Neuronal stem cell (in vitro differentiated cells): Measurements from ENCODE around the gene BATF.

Experiments used
- DNase-seq: peaks from one replicate; pipeline ENCODE4 v3.0.0-alpha.2; 2013; ENCODE audit warnings: low spot score
- H2AFZ ChIP-seq: one replicate; pipeline ENCODE4 v1.6.1; 2013; ENCODE audit warnings: mild to moderate bottlenecking, low read length, inconsistent platforms
- H2AK5ac ChIP-seq: 2 replicates; pipeline ENCODE4 v1.6.1; 2013; ENCODE audit warnings: low read depth, mild to moderate bottlenecking, inconsistent platforms, low read length, moderate library complexity, mixed read lengths
- H2BK120ac ChIP-seq: 2 replicates; pipeline ENCODE4 v1.6.1; 2013; ENCODE audit warnings: low read depth, mild to moderate bottlenecking, inconsistent platforms, low read length, moderate library complexity, mixed read lengths
- H2BK12ac ChIP-seq: one replicate; pipeline ENCODE4 v1.6.1; 2013; ENCODE audit warnings: low read length, inconsistent platforms
- H2BK15ac ChIP-seq: 2 replicates; pipeline ENCODE4 v1.6.1; 2013; ENCODE audit warnings: mild to moderate bottlenecking, low read length, inconsistent platforms, mixed read lengths
- H2BK5ac ChIP-seq: one replicate; pipeline ENCODE4 v1.6.1; 2013; ENCODE audit warnings: inconsistent platforms, mild to moderate bottlenecking, low read length, moderate library complexity
- H3K14ac ChIP-seq: one replicate; pipeline ENCODE4 v1.6.1; 2013; ENCODE audit warnings: low read length, inconsistent platforms
- H3K18ac ChIP-seq: 2 replicates; pipeline ENCODE4 v1.6.1; 2013; ENCODE audit warnings: low read length, inconsistent platforms
- H3K23ac ChIP-seq: 2 replicates; pipeline ENCODE4 v1.6.1; 2013; ENCODE audit warnings: low read depth, mild to moderate bottlenecking, mixed read lengths, low read length, inconsistent platforms; ENCODE audit not compliant: poor library complexity
- H3K27ac ChIP-seq: replicated peaks from 3 replicates; pipeline ENCODE4 v1.5.1; 2013; ENCODE audit warnings: low read length, inconsistent platforms
- H3K27me3 ChIP-seq, 3 experiments: 2 replicates each; pipeline ENCODE4 v1.6.1; 2013; ENCODE audit warnings: low read length in 3 of 3, mild to moderate bottlenecking in 2 of 3, inconsistent platforms in 1 of 3, low read depth in 1 of 3, mixed read lengths in 1 of 3, moderate library complexity in 1 of 3; ENCODE audit not compliant: control insufficient read depth in 3 of 3, insufficient read depth in 3 of 3
- H3K36me3 ChIP-seq, 2 donors: replicated peaks in 1 of 2; 2 replicates each; pipeline ENCODE4 v1.6.1; 2013; ENCODE audit warnings: low read length in 2 of 2; ENCODE audit not compliant: control insufficient read depth in 2 of 2, insufficient read depth in 2 of 2
- H3K4ac ChIP-seq: 2 replicates; pipeline ENCODE4 v1.6.1; 2013; ENCODE audit warnings: inconsistent platforms, mild to moderate bottlenecking, low read length, moderate library complexity
- H3K4me1 ChIP-seq, 2 donors: 1 replicate in 1 of 2; 2 replicates in 1 of 2; pipeline ENCODE4 v1.6.1; 2013; ENCODE audit warnings: low read length in 2 of 2, low read depth in 1 of 2; ENCODE audit not compliant: control insufficient read depth in 2 of 2, insufficient read depth in 1 of 2
- H3K4me2 ChIP-seq: one replicate; pipeline ENCODE4 v1.6.1; 2013; ENCODE audit warnings: mild to moderate bottlenecking, low read length, inconsistent platforms; ENCODE audit not compliant: insufficient read depth, poor library complexity, severe bottlenecking
- H3K4me3 ChIP-seq, 2 donors: 2 replicates each; pipeline ENCODE4 v1.5.1; 2013; ENCODE audit warnings: low read length in 2 of 2, mild to moderate bottlenecking in 2 of 2, inconsistent platforms in 1 of 2, moderate library complexity in 1 of 2
- H3K79me1 ChIP-seq: one replicate; pipeline ENCODE4 v1.6.1; 2013; ENCODE audit warnings: low read depth, mild to moderate bottlenecking, inconsistent platforms, low read length, moderate library complexity
- H3K9ac ChIP-seq: one replicate; pipeline ENCODE4 v1.6.1; 2013; ENCODE audit warnings: mild to moderate bottlenecking, low read depth, low read length, inconsistent platforms; ENCODE audit not compliant: poor library complexity
- H3K9me3 ChIP-seq, 2 donors: replicated peaks in 1 of 2; 2 replicates each; pipeline versions ENCODE3 to v1.6.1; 2013; ENCODE audit warnings: low read length in 2 of 2, mild to moderate bottlenecking in 2 of 2, inconsistent platforms in 1 of 2, low read depth in 1 of 2, mixed read lengths in 1 of 2, moderate library complexity in 1 of 2; ENCODE audit not compliant: control insufficient read depth in 2 of 2, insufficient read depth in 1 of 2
- H4K8ac ChIP-seq: one replicate; pipeline ENCODE4 v1.6.1; 2013; ENCODE audit warnings: low read depth, mild to moderate bottlenecking, inconsistent platforms, low read length, moderate library complexity
- H4K91ac ChIP-seq: one replicate; pipeline ENCODE4 v1.6.1; 2013; ENCODE audit warnings: low read length, low read depth, mild to moderate bottlenecking, inconsistent platforms; ENCODE audit not compliant: poor library complexity
- WGBS, 2 donors: extraction: QIAGEN DNeasy Blood & Tissue Kit; methylation state at CpG; one replicate each; pipeline ENCODE4 v1.1.7; 2013; ENCODE audit warnings: missing lambda C conversion rate in 2 of 2, mixed read lengths in 1 of 2; ENCODE audit not compliant: insufficient read length in 2 of 2, insufficient replicate concordance in 1 of 2; ENCODE audit errors: extremely low coverage in 2 of 2; 5-methylcytosine and 5-hydroxymethylcytosine counted together

BATF gene

DNA sequence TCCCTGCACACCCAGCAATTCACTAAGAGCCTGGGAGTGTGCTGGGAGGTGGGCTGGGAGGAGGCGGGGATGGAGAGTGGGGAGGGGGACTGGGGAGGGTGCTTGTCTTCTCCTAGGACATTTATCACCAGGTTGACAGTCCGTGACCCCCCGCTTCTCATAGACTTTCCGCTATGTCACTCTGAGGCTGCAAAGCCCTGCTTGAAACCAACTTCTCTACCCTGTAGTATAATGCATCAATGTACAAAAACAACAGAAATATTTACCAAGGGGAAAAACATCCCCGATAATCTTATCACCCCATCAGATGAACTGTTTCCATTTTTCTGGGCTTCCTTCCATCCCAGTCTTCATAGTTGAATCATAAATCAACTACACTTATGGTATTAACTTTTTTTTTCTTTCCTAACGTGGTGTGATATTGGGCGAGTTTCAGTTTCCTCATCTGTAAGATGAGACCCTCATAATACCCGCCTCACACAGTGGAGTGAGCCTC, 28.6 kb upstream of the BATF start:
- no peak overlapping the region for H2AK5ac ChIP-seq
- no peak for DNase-seq

DNA sequence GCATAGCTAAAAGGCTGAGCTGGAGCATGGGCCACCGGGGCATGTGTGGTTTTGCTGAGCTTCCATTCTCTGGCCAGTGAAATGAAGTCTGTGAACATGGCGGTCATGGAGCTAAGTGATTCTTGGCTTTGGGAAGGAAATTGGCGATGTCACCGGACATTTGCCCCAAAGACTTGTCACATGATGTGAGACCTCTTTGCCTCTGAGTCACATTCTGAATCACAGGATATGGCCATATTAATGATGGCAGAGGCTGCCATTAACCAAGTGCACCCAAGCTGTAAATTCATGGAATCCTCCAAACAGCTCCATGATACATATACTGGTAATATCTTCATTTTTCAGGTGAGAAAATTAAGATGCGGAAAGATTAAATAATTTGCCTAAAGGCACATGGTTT, 27.4 kb upstream of the BATF start:
- WGBS, 2 donors = no CpG with 5 or more reads among the region's 5 CpGs
- no peak overlapping the region for H3K4ac ChIP-seq
- no peak overlapping the region for H4K8ac ChIP-seq
- no peak overlapping the region for H2BK15ac ChIP-seq
- no peak overlapping the region for H3K4me3 ChIP-seq
- peaks cover 0 to 2% of the 10 kb centered on the region in 2 donors for H3K9me3 ChIP-seq
- H2BK5ac ChIP-seq = no peak overlapping the region
- no peak for DNase-seq
- no peak overlapping the region for H3K14ac ChIP-seq
- H3K79me1 ChIP-seq = no peaks in the 10 kb centered on the region
- H3K23ac ChIP-seq = no peak overlapping the region
- H3K4me2 ChIP-seq = no peak overlapping the region
- H3K27ac ChIP-seq = no peak overlapping the region
- no peak overlapping the region for H2BK120ac ChIP-seq
- peaks cover 0 to 3% of the 10 kb centered on the region in 2 donors for H3K4me1 ChIP-seq
- H3K9ac ChIP-seq = no peak overlapping the region
- H2AK5ac ChIP-seq = no peak overlapping the region
- H3K18ac ChIP-seq = no peak overlapping the region
- H4K91ac ChIP-seq = no peak overlapping the region
- H3K27me3 ChIP-seq = peaks cover 0 to 10% (median 0%) of the 10 kb centered on the region in 3 experiments
- no peak overlapping the region for H2BK12ac ChIP-seq
- H2AFZ ChIP-seq = no peak overlapping the region
- H3K36me3 ChIP-seq = no peaks in the 10 kb centered on the region

More for the DNA sequence above, 28.6 kb upstream of the BATF start:
- H2BK5ac ChIP-seq = no peak overlapping the region
- no peak overlapping the region for H3K23ac ChIP-seq
- no peak overlapping the region for H2BK15ac ChIP-seq
- no peak overlapping the region for H4K8ac ChIP-seq
- no peaks in the 10 kb centered on the region for H3K36me3 ChIP-seq
- H2BK120ac ChIP-seq = no peak overlapping the region
- no peak overlapping the region for H3K14ac ChIP-seq
- H3K9ac ChIP-seq = no peak overlapping the region
- H3K4me1 ChIP-seq = no peaks in the 10 kb centered on the region
- H3K9me3 ChIP-seq = peaks cover 0 to 2% of the 10 kb centered on the region in 2 donors
- H3K27me3 ChIP-seq = peaks cover 0 to 10% (median 0%) of the 10 kb centered on the region in 3 experiments
- H3K4ac ChIP-seq = no peak overlapping the region
- no peak overlapping the region for H3K27ac ChIP-seq
- no peak overlapping the region for H2BK12ac ChIP-seq
- WGBS, 2 donors = no CpG with 5 or more reads among the region's 8 CpGs
- H3K4me2 ChIP-seq = no peak overlapping the region
- H2AFZ ChIP-seq = no peak overlapping the region
- H4K91ac ChIP-seq = no peak overlapping the region
- no peak overlapping the region for H3K4me3 ChIP-seq
- no peak overlapping the region for H3K18ac ChIP-seq
- H3K79me1 ChIP-seq = no peaks in the 10 kb centered on the region

DNA sequence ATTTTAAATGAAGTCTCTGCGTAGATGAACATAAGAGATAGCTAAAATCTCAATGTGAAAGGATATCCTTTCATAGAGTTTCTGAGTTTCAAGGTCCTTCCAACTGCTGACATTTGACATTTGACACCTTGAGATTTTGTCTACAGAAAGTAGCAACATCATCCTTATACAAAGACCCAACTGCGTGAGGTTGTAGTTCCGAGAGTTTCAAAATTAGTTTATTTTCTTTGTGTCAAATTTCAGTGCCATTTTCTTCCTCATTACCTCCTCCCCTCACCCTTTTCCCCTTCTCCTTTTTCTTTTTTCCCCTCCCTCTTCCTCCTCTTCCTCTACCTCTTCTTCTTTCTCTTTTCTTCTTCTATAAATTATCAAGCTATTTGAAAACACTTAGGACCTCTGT, 26.9 kb upstream of the BATF start:
- H2BK15ac ChIP-seq = no peak overlapping the region
- no peak overlapping the region for H3K27ac ChIP-seq
- no peak overlapping the region for H2BK12ac ChIP-seq
- DNase-seq = no peak
- H2AFZ ChIP-seq = no peak overlapping the region
- H4K8ac ChIP-seq = no peak overlapping the region
- H3K4me1 ChIP-seq = peaks cover 0 to 3% of the 10 kb centered on the region in 2 donors
- H3K36me3 ChIP-seq = no peaks in the 10 kb centered on the region
- H3K14ac ChIP-seq = no peak overlapping the region
- no peak overlapping the region for H3K9ac ChIP-seq
- H3K79me1 ChIP-seq = no peaks in the 10 kb centered on the region
- no peak overlapping the region for H3K18ac ChIP-seq
- H2BK120ac ChIP-seq = no peak overlapping the region
- no peak overlapping the region for H3K4me3 ChIP-seq
- peaks cover 0 to 2% of the 10 kb centered on the region in 2 donors for H3K9me3 ChIP-seq
- H3K4me2 ChIP-seq = no peak overlapping the region
- H3K23ac ChIP-seq = no peak overlapping the region
- H3K4ac ChIP-seq = no peak overlapping the region
- H2BK5ac ChIP-seq = no peak overlapping the region
- peaks cover 0 to 10% (median 0%) of the 10 kb centered on the region in 3 experiments for H3K27me3 ChIP-seq
- WGBS, 2 donors = no CpG with 5 or more reads among the region's 3 CpGs
- no peak overlapping the region for H2AK5ac ChIP-seq
- no peak overlapping the region for H4K91ac ChIP-seq

DNA sequence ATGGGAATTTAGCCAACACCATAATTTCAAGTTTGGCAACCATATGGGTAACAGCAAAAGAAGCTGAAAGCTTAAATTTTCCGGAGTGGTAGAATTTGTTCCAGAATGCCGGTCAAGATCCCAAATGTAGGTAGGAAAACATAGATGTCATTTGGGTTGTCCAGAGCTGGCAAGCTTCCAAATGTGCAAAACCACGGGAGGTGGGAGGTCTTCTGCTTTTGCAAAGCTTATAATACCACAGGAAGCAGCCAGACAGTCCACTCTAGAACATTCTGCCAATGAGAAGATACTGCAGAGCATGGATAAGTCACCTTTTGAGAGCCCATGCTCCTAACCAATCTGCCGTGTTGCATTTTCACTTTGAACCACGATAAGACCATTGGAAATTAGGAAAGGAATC, 26.4 kb upstream of the BATF start:
- H2BK120ac ChIP-seq = no peak overlapping the region
- no peak overlapping the region for H2AK5ac ChIP-seq
- H3K9ac ChIP-seq = no peak overlapping the region
- no peak overlapping the region for H2AFZ ChIP-seq
- no peak overlapping the region for H3K23ac ChIP-seq
- H4K8ac ChIP-seq = no peak overlapping the region
- H3K18ac ChIP-seq = no peak overlapping the region
- no peak for DNase-seq
- no peak overlapping the region for H2BK12ac ChIP-seq
- peaks cover 0 to 2% of the 10 kb centered on the region in 2 donors for H3K9me3 ChIP-seq
- peaks cover 0 to 10% (median 0%) of the 10 kb centered on the region in 3 experiments for H3K27me3 ChIP-seq
- H2BK5ac ChIP-seq = no peak overlapping the region
- WGBS, 2 donors = no CpG with 5 or more reads among the region's 5 CpGs
- no peak overlapping the region for H3K14ac ChIP-seq
- no peak overlapping the region for H4K91ac ChIP-seq
- no peak overlapping the region for H3K4me2 ChIP-seq
- peaks cover 0 to 3% of the 10 kb centered on the region in 2 donors for H3K4me1 ChIP-seq
- H3K27ac ChIP-seq = no peak overlapping the region
- H3K79me1 ChIP-seq = no peaks in the 10 kb centered on the region
- no peak overlapping the region for H3K4ac ChIP-seq
- no peak overlapping the region for H2BK15ac ChIP-seq
- H3K36me3 ChIP-seq = no peaks in the 10 kb centered on the region
- no peak overlapping the region for H3K4me3 ChIP-seq
